Spleen (tissue), 11 donors: Measurements from ENCODE around the gene SEBOX. TPM values are rescaled to one million over a fixed set of nuclear protein-coding genes. Genes with fewer than 3 reads are reported as not detected.

Source experiments
- DNase-seq: peaks from one replicate; pipeline ENCODE4 v3.0.0-alpha.2; 2020
- H3K27ac ChIP-seq, 8 donors: fragments of 200-600 bp; sonication (generic) in 7 of 8; 1 replicate in 4 of 8; 2 replicates in 4 of 8; pipeline versions ENCODE4 v1.5.0 to v1.8.0; 2016 to 2021; ENCODE audit warnings: inconsistent platforms in 4 of 8, mild to moderate bottlenecking in 4 of 8, moderate library complexity in 1 of 8
- H3K27me3 ChIP-seq, 7 donors: fragments of 200-600 bp; sonication (generic) in 6 of 7; replicated peaks in 1 of 7; 1 replicate in 4 of 7; 2 replicates in 3 of 7; pipeline versions ENCODE4 v1.5.0 to v1.8.0; 2016 to 2021; ENCODE audit warnings: inconsistent platforms in 3 of 7, mild to moderate bottlenecking in 1 of 7
- H3K36me3 ChIP-seq, 6 donors: fragments of 200-600 bp; sonication (generic) in 5 of 6; 1 replicate in 4 of 6; 2 replicates in 2 of 6; pipeline versions ENCODE4 v1.5.0 to v1.8.0; 2016 to 2021; ENCODE audit warnings: inconsistent platforms in 2 of 6
- H3K4me1 ChIP-seq, 6 donors: fragments of 200-600 bp; sonication (generic) in 5 of 6; 1 replicate in 3 of 6; 2 replicates in 3 of 6; pipeline versions ENCODE4 v1.5.0 to v1.8.0; 2016 to 2021; ENCODE audit warnings: inconsistent platforms in 3 of 6
- H3K4me3 ChIP-seq, 8 donors: fragments of 200-600 bp; sonication (generic) in 7 of 8; 1 replicate in 4 of 8; 2 replicates in 4 of 8; pipeline versions ENCODE4 v1.5.0 to v1.8.0; 2016 to 2021; ENCODE audit warnings: inconsistent platforms in 4 of 8, mild to moderate bottlenecking in 4 of 8, moderate library complexity in 2 of 8
- H3K9me3 ChIP-seq, 8 donors: fragments of 200-600 bp; sonication (generic) in 7 of 8; 1 replicate in 4 of 8; 2 replicates in 4 of 8; pipeline versions ENCODE4 v1.5.0 to v1.8.0; 2016 to 2021; ENCODE audit warnings: inconsistent platforms in 4 of 8
- CTCF ChIP-seq, 11 experiments: fragments of 200-600 bp in 7 of 11; fragments of 450-650 bp in 4 of 11; sonication (generic) in 4 of 11; IDR thresholded peaks in 8 of 11; conservative IDR thresholded peaks in 3 of 11; 1 replicate in 7 of 11; 2 replicates in 4 of 11; pipeline versions ENCODE4 v1.4.0 to v1.8.0; 2016 to 2021; ENCODE audit warnings: antibody characterized with exemption in 11 of 11, inconsistent platforms in 4 of 11, mild to moderate bottlenecking in 1 of 11
- POLR2A ChIP-seq, 3 donors: fragments of 450-650 bp; IDR thresholded peaks; one replicate each; pipeline ENCODE4 v1.5.1; 2017; ENCODE audit warnings: antibody characterized with exemption in 3 of 3, mild to moderate bottlenecking in 1 of 3
- POLR2AphosphoS5 ChIP-seq, 3 donors: sonication (generic); formaldehyde crosslinking; IDR thresholded peaks; one replicate each; pipeline ENCODE4 v1.5.1; 2017; ENCODE audit warnings: antibody characterized with exemption in 3 of 3
- WGBS, 5 donors: extraction: QIAGEN DNeasy Blood & Tissue Kit in 3 of 5; methylation state at CpG; one replicate each; pipeline versions ENCODE4 v1.1.5 to v1.1.7; 2013 to 2018; 5-methylcytosine and 5-hydroxymethylcytosine counted together
- intact Hi-C: fragments of 100-400 bp; cut with DNase I; formaldehyde crosslinking; loops from one replicate; pipeline ENCODE4 v1.15.0; 2023; ENCODE audit warnings: low total_unique reads
- polyA plus RNA-seq, 3 donors: library from polyadenylated mRNA; stranded (reverse); fragments of 200-250 nt; gene quantifications; one replicate each; pipeline ENCODE4 v1.2.1, GENCODE V29; 2013
- total RNA-seq, 7 donors: library from RNA; depleted of rRNA in 3 of 7; stranded (reverse); fragments of >200 nt in 3 of 7; fragmentation: NEBNext Ultra II Directional in 4 of 7; extraction: Animal tissue kit (Norgen Biotek cat#: 25700) in 4 of 7; gene quantifications; one replicate each; pipeline versions ENCODE4 v1.1.0 to v1.2.1, GENCODE V29; 2016 to 2021
- donor health status: healthy with polysubstance abuse.
- donor health status: DM: no; HTN: no; CAD: no; lungs with moderate emphysema.
- donor health status: DM: no; HTN: no; CAD: no.
- donor health status: Bipolar disorder and iron deficiency.
- donor health status: healthy.
- donor health status: DM: no; HTN: no; CAD: no.
- donor health status: DM: yes; HTN: yes; CAD: no.

The SEBOX gene
- total and polyA plus RNA-seq, 10 donors: not detected

DNA sequence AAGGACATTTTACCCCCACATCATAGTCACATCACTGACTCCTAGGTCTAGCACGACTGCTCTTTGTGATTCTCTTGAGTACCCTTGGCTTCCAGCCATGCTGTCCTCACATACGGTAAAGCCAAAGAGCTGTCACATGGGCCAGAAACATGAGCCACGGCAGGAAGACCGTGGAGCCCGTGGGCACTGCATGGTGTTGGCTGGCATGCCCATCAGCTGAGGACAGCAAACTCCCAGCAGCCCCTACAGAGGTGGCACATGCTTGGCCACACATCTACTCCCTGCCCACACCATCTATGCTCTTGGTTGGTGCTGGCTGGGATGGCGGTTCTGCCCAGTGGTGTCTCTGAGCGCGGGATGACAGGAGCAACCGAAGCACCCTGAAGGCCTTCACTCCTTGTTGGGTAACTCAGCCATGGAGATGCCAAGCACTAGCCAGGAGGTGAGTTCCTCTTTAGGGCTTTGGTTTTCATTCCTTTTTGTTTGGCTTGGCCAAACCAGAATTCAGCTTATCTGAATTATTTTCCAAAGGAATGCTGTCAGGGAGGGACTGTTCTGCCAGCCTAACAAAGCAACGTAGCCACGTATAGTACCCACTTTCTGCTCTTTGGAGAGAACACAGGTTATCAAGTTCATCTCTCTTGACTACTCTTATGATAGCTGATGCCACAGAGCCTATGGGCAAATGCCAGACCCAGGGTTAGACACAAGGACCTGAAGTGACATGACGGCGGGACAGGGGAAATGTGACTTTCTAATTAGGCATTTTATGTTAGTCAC lies 19.4 kb downstream of the SEBOX start:
- Histone ChIP-seq H3K4me1 (peaks cover 0 to 86% (median 48%) of the 10 kb centered on the region in 6 donors), H3K27ac (peak overlapping the region in 7 of 8 donors; percentile 66 to 98 (median 84)), H3K4me3 (no peak overlapping the region), H3K27me3 (no peaks in the 10 kb centered on the region), H3K9me3 (no peaks in the 10 kb centered on the region), H3K36me3 (peaks cover 11 to 100% (median 95%) of the 10 kb centered on the region in 6 donors)
- intact Hi-C loops: no loop called here
- no peak for DNase-seq
- peak; percentile 60 to 78 (median 69) for TF ChIP-seq POLR2AphosphoS5 (IDR thresholded peaks at IDR 0.05)
- TF ChIP-seq CTCF (IDR thresholded peaks at IDR 0.05 in 8 of 11, conservative IDR thresholded peaks at IDR 0.05 in 3 of 11): no peak
- TF ChIP-seq POLR2A (IDR thresholded peaks at IDR 0.05): no peak
- 73 to 85% (median 77%) methylated on average over 9 to 13 of the region's 13 CpGs for WGBS, 5 donors

DNA sequence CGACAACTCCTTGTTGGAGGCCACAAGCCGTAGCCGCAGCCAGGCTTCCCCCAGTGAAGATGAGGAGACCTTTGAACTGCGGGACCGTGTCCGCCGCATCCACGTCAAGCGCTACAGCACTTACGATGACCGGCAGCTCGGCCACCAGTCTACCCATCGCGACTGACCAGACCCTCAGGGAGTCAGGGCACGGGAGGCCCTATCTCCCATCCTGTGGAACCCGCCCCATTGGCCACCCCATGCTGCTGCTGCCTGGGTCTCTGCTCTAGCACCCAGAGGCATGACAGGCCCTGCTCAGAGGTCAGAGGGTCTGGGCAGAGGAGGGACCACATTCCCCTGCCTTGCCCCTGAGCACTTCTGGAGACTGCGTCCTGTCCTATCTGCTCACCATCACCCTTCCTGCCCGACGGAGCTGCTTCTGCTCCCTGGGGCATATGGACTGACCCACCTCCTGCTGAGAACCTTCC lies 20.5 kb downstream of the SEBOX start:
- WGBS, 5 donors: 86 to 91% (median 89%) methylated on average over 19 of the region's 19 CpGs

DNA sequence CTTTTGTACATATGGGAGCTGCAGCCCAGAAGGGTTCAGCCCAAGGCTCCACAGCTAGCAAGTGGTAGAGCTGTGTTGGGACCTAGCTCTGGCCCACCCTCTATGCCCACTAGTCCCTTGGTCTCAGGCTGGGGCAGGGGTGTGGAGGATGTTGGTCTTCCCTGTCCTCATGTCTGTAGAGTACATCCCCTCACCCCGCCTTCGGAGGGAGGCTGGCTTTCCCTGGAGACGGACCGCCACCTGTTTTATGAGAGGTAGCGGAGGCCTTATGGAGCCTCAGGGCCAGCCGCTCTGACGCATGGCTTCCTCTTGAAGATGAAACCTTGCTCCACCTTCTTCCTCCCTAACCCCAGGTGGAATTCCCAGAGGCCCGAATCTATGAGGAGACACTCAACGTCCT lies 21.0 kb downstream of the SEBOX start:
- peak overlapping the region; percentile 32 to 98 (median 82) for H3K27ac ChIP-seq
- intact Hi-C loops: no loop called here

More for the DNA sequence above, 20.5 kb downstream of the SEBOX start:
- no peak overlapping the region for H3K4me3 ChIP-seq
- no peaks in the 10 kb centered on the region for H3K9me3 ChIP-seq
- H3K4me1 ChIP-seq: peaks cover 0 to 95% (median 53%) of the 10 kb centered on the region in 6 donors
- H3K27ac ChIP-seq: peak overlapping the region in 7 of 8 donors; percentile 32 to 98 (median 84)
- peaks cover 11 to 100% (median 93%) of the 10 kb centered on the region in 6 donors for H3K36me3 ChIP-seq
- no peaks in the 10 kb centered on the region for H3K27me3 ChIP-seq
- TF ChIP-seq POLR2AphosphoS5 (IDR thresholded peaks at IDR 0.05) (peak in 2 of 3 donors; percentile 60 to 79), CTCF (IDR thresholded peaks at IDR 0.05 in 8 of 11, conservative IDR thresholded peaks at IDR 0.05 in 3 of 11) (no peak), POLR2A (IDR thresholded peaks at IDR 0.05) (no peak)
- intact Hi-C loops: no loop called here
- no peak for DNase-seq

More for the DNA sequence above, 21.0 kb downstream of the SEBOX start:
- H3K36me3 ChIP-seq: peaks cover 11 to 100% (median 91%) of the 10 kb centered on the region in 6 donors
- WGBS, 5 donors: 79 to 97% (median 87%) methylated on average over 5 to 9 of the region's 9 CpGs
- no peaks in the 10 kb centered on the region for H3K9me3 ChIP-seq
- peaks cover 0 to 98% (median 56%) of the 10 kb centered on the region in 6 donors for H3K4me1 ChIP-seq
- TF ChIP-seq CTCF (IDR thresholded peaks at IDR 0.05 in 8 of 11, conservative IDR thresholded peaks at IDR 0.05 in 3 of 11) (no peak), POLR2A (IDR thresholded peaks at IDR 0.05) (no peak)
- H3K4me3 ChIP-seq: no peak overlapping the region
- no peaks in the 10 kb centered on the region for H3K27me3 ChIP-seq
- no peak for DNase-seq
